SK-N-MC (cell line): ENCODE measurements around the gene CLDN3.
A peak's percentile ranks its signal among the peaks of the same experiment; 100 is the strongest.

Experiments used
- DNase-seq: peaks from one replicate; pipeline ENCODE4 v3.0.0-alpha.2; 2011; ENCODE audit warnings: low read depth, low spot score
- H3K27ac ChIP-seq: fragments of 200-600 bp; sonication (generic); 2 replicates; pipeline ENCODE4 v1.5.1; 2016; ENCODE audit warnings: mixed run types
- H3K36me3 ChIP-seq: fragments of 200-600 bp; sonication (generic); 2 replicates; pipeline ENCODE4 v1.6.1; 2017; ENCODE audit warnings: antibody characterized with exemption, low read length, mixed read lengths; ENCODE audit not compliant: insufficient read depth
- H3K4me3 ChIP-seq: fragments of 200-600 bp; sonication (generic); 2 replicates; pipeline ENCODE4 v1.5.1; 2016
- H3K9ac ChIP-seq: fragments of 200-600 bp; sonication (generic); 2 replicates; pipeline ENCODE4 v1.8.0; 2017; ENCODE audit warnings: mixed run types, mixed read lengths; ENCODE audit not compliant: insufficient read length
- H3K9me3 ChIP-seq: fragments of 200-600 bp; sonication (generic); 2 replicates; pipeline ENCODE4 v1.6.1; 2017; ENCODE audit warnings: low read depth, mild to moderate bottlenecking, antibody characterized with exemption, low read length, moderate library complexity, mixed read lengths
- EZH2 ChIP-seq: fragments of 200-600 bp; sonication (generic); IDR thresholded peaks from one replicate; pipeline ENCODE4 v1.6.1; 2017; ENCODE audit warnings: antibody characterized with exemption
- FOXP2 ChIP-seq: optimal IDR thresholded peaks from 2 replicates; pipeline ENCODE3; 2011; ENCODE audit warnings: mild to moderate bottlenecking, moderate library complexity; ENCODE audit not compliant: insufficient read depth; ENCODE audit errors: extremely low read length, control extremely low read depth
- POLR2AphosphoS5 ChIP-seq: IDR thresholded peaks from 2 replicates; pipeline ENCODE4 v1.6.1; 2012; ENCODE audit warnings: mild to moderate bottlenecking, low read depth, low read length, borderline replicate concordance

CLDN3 gene

GRCh38 chr7:73774923-73775322 is 4.9 kb upstream of the CLDN3 start:
- Histone ChIP-seq H3K27ac (no peak overlapping the region), H3K4me3 (no peak overlapping the region), H3K9ac (no peak overlapping the region), H3K36me3 (no peaks in the 10 kb centered on the region), H3K9me3 (no peaks in the 10 kb centered on the region)
- no peak for DNase-seq
- no peak for TF ChIP-seq EZH2

GRCh38 chr7:73773700-73774517 is 3.8 kb upstream of the CLDN3 start:
- Histone ChIP-seq H3K9ac (no peak overlapping the region), H3K36me3 (no peaks in the 10 kb centered on the region), H3K9me3 (no peaks in the 10 kb centered on the region), H3K27ac (no peak overlapping the region), H3K4me3 (no peak overlapping the region)
- TF ChIP-seq POLR2AphosphoS5 (no peak), EZH2 (no peak)
- DNase-seq, result no peak

- no peak overlapping the region for H3K9ac ChIP-seq
- no peak overlapping the region for H3K27ac ChIP-seq
- no peak for TF ChIP-seq POLR2AphosphoS5
- no peak for TF ChIP-seq FOXP2
- no peak for TF ChIP-seq EZH2
- no peaks in the 10 kb centered on the region for H3K9me3 ChIP-seq
- DNase-seq, result no peak
- peak overlapping the region; percentile 65 for H3K4me3 ChIP-seq
- H3K36me3 ChIP-seq, result no peaks in the 10 kb centered on the region
Observed at GRCh38 chr7:73770860-73771670, 995 bp upstream of the CLDN3 start.

DNA sequence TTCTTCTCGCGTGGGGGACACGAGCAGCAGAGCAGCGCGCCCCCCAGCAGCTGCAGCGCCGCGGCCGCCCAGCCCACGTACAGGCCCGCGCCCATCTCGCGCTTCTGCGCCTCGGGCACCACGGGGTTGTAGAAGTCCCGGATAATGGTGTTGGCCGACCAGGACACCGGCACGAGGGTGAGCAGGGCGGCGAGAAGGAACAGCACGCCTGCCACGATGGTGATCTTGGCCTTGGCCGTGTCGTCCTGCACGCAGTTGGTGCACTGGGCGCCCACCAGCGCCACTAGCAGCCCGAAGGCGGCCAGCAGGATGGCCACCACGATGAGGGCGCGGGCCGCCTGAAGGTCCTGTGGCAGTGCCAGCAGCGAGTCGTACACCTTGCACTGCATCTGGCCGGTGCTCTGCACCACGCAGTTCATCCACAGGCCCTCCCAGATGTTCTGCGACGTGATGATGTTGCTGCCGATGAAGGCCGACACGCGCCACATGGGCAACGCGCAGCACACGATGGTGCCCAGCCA is 529 bp downstream of the CLDN3 start:
- H3K27ac ChIP-seq, result no peak overlapping the region
- no peak for DNase-seq
- no peaks in the 10 kb centered on the region for H3K36me3 ChIP-seq
- H3K9ac ChIP-seq, result no peak overlapping the region
- no peak for TF ChIP-seq FOXP2
- TF ChIP-seq EZH2, result no peak
- TF ChIP-seq POLR2AphosphoS5, result no peak
- no peaks in the 10 kb centered on the region for H3K9me3 ChIP-seq
- H3K4me3 ChIP-seq, result no peak overlapping the region

DNA sequence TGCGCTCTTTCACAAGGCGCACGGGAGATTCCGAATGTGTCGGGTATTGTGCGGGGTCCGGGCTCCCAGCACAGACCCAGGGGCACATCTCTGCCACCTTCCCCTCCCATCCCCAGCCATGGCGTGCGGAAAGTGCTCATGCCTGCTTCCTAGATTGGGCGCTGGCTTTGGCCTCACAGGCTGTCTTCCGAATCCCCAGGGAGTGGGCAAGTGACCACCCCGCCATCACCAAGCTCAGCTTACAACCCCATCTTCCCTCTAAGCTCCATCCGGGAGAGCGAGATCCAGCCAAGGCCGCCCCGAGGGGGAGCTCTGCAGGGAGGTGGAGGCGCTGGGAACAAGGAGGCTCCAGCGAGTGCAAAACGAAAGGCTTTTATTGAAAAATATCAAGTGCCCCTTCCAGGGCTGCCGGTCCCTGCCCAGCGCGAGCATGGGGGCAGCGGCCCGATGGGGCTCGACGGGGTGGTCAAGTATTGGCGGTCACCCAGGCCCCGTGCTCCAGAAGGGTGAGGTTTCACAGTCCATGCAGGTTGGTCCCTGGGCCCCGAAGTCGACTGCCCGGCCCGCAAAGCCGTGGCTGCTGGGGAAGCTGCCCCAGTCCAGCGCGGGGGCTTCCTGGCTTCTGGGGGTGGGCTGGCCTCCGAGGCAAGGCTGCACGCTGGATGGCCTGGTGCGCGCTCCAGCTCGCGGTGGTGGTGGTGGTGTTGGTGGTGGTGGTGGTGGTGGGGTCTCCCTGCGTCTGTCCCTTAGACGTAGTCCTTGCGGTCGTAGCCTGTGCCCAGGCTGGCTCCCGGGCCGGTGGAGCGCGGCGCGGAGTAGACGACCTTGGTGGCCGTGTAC is 1.2 kb downstream of the CLDN3 start:
- TF ChIP-seq FOXP2, result no peak
- TF ChIP-seq POLR2AphosphoS5, result no peak
- no peak for TF ChIP-seq EZH2
- DNase-seq, result no peak
- H3K4me3 ChIP-seq, result no peak overlapping the region
- H3K27ac ChIP-seq, result no peak overlapping the region
- H3K36me3 ChIP-seq, result no peaks in the 10 kb centered on the region
- H3K9me3 ChIP-seq, result no peaks in the 10 kb centered on the region
- no peak overlapping the region for H3K9ac ChIP-seq

GRCh38 chr7:73766556-73767229 is 3.4 kb downstream of the CLDN3 start:
- Histone ChIP-seq H3K4me3 (no peak overlapping the region), H3K27ac (no peak overlapping the region), H3K36me3 (no peaks in the 10 kb centered on the region), H3K9ac (no peak overlapping the region), H3K9me3 (no peaks in the 10 kb centered on the region)
- DNase-seq, result no peak
- TF ChIP-seq EZH2 (no peak), FOXP2 (no peak), POLR2AphosphoS5 (no peak)

GRCh38 chr7:73762659-73762999 is 7.4 kb downstream of the CLDN3 start:
- Histone ChIP-seq H3K27ac (no peak overlapping the region), H3K36me3 (no peaks in the 10 kb centered on the region), H3K4me3 (no peak overlapping the region), H3K9ac (no peak overlapping the region), H3K9me3 (no peaks in the 10 kb centered on the region)
- no peak for DNase-seq
- TF ChIP-seq EZH2 (no peak), FOXP2 (no peak), POLR2AphosphoS5 (no peak)

DNA sequence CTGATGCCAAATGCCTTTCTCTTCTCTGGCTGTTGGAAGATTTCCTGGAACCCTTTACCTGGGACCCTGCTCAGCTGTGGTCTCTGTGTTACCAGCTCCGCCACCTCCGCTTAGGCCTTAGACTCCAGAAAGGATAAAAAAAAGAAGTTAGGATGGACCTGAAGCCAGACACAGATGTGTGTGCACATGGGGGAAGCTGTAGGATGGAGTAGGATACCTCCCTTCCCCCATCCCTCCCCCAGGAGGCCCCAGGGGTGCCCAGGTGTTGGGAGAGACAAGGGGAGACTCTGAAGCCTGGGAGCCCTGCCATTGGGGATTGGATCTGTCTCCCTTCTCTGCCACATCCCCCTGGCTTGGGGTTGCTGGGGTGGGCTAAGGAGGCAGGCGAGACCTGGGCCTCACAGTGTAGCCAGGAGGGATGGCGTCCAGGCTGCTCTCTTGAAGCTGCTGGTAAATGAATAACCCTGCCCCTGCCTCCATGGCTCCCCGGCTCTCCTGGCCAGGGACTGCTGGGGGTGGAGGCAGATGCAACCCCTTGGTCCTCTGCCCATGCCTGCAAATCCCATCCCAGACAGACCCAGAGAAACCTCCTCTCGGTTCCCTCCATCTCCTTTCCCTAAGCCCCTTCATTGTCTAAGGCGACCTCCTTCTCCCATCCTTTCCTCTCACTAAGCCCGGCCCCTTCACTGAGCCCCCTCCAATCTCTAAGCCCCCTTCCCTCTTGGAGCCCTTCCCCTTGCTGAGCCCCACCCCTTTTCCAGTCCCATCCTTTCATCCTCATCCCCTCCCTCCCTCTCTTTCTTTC is 8.0 kb downstream of the CLDN3 start:
- H3K4me3 ChIP-seq, result no peak overlapping the region
- TF ChIP-seq EZH2 (no peak), POLR2AphosphoS5 (no peak), FOXP2 (no peak)
- DNase-seq, result no peak
- H3K36me3 ChIP-seq, result no peaks in the 10 kb centered on the region
- no peak overlapping the region for H3K9ac ChIP-seq
- no peaks in the 10 kb centered on the region for H3K9me3 ChIP-seq
- no peak overlapping the region for H3K27ac ChIP-seq
